ENCODE results near the gene RASD1.

DNA sequence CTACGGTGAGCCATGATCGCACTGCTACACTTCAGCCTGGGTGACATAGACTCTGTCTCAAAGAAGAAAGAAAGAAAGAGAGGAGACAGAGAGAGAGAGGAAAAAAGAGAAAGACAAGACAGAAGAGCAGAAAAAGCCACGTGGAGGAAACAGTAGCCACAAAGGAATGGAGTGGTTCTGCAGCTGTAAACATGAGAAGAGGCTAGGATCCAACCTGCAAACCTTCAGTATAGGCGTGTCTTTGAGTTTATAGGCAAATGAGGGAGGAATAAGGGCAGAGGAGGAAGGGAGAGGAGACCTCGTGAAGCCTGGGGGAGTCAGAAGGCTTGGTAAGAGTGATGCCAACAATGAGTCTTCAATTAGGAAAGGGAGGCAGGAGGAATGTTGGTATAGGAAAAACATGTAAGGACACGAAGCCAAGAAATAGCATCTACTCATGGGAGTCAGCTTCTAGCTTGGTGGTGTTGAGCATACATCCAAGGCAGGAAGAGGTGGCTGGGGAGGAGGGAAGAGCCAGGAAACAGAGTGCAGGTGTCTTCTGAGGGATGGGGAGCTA is 15.5 kb downstream of the RASD1 start:
- TF ChIP-seq, protein P1, sequence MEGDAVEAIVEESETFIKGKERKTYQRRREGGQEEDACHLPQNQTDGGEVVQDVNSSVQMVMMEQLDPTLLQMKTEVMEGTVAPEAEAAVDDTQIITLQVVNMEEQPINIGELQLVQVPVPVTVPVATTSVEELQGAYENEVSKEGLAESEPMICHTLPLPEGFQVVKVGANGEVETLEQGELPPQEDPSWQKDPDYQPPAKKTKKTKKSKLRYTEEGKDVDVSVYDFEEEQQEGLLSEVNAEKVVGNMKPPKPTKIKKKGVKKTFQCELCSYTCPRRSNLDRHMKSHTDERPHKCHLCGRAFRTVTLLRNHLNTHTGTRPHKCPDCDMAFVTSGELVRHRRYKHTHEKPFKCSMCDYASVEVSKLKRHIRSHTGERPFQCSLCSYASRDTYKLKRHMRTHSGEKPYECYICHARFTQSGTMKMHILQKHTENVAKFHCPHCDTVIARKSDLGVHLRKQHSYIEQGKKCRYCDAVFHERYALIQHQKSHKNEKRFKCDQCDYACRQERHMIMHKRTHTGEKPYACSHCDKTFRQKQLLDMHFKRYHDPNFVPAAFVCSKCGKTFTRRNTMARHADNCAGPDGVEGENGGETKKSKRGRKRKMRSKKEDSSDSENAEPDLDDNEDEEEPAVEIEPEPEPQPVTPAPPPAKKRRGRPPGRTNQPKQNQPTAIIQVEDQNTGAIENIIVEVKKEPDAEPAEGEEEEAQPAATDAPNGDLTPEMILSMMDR (IDR thresholded peaks at IDR 0.05), result no peak
- TF ChIP-seq POLR2AphosphoS5 (IDR thresholded peaks at IDR 0.05; ENCODE audit: low read depth, low read length) (no peak), NRF1 (IDR thresholded peaks at IDR 0.05; ENCODE audit: low read depth, low read length) (no peak), EZH2phosphoT487 (IDR thresholded peaks at IDR 0.05; ENCODE audit: borderline replicate concordance, low read depth) (no peak), SIN3A (IDR thresholded peaks at IDR 0.05; ENCODE audit: borderline replicate concordance, low read depth, low read length) (no peak), MXI1 (IDR thresholded peaks at IDR 0.05; ENCODE audit: low read depth, low read length) (no peak), RFX5 (IDR thresholded peaks at IDR 0.05; ENCODE audit: low read length) (no peak)
- TF ChIP-seq, protein P2, sequence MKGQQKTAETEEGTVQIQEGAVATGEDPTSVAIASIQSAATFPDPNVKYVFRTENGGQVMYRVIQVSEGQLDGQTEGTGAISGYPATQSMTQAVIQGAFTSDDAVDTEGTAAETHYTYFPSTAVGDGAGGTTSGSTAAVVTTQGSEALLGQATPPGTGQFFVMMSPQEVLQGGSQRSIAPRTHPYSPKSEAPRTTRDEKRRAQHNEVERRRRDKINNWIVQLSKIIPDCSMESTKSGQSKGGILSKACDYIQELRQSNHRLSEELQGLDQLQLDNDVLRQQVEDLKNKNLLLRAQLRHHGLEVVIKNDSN (IDR thresholded peaks at IDR 0.05; ENCODE audit: borderline replicate concordance, low read depth), result no peak

All from SK-N-SH (cell line).